GM12878 (cell line): ENCODE measurements around the gene NOVA2. TPM values are rescaled to one million over a fixed set of nuclear protein-coding genes. Genes with fewer than 3 reads are reported as not detected.

Experiments used
- ATAC-seq: fragments of 200-7000 bp; cut with Tn5 transposase; 3 replicates; pipeline ENCODE4 v1.9.1; 2020; ENCODE audit warnings: mild to moderate bottlenecking, moderate library complexity
- BruUV-seq: library from RNA; stranded (reverse); fragments of 400-500 nt; replicated peaks from 2 replicates; lab custom pipeline; 2021; lab: Mats Ljungman, UMichigan
- CTCF ChIA-PET: fragments of 300-600 bp; sonication (Branson Sonifier 250); formaldehyde crosslinking; extraction: SDS; loops from one replicate; lab custom pipeline; 2021; ENCODE audit warnings: inconsistent platforms; lab: Yijun Ruan, JAX
- POLR2A ChIA-PET: fragments of 350-600 bp; formaldehyde crosslinking; extraction: SDS; loops from one replicate; lab custom pipeline; 2021; ENCODE audit warnings: inconsistent platforms; lab: Charles Lee
- RAD21 ChIA-PET: fragments of 300-600 bp; sonication (Branson Sonifier 250); formaldehyde crosslinking; loops from one replicate; lab custom pipeline; 2023; ENCODE audit warnings: antibody characterized with exemption; ENCODE audit not compliant: unreplicated experiment; lab: Charles Lee
- SMC1A ChIA-PET: fragments of 300-600 bp; sonication (Branson Sonifier 250); formaldehyde crosslinking; loops from one replicate; lab custom pipeline; 2023; ENCODE audit not compliant: unreplicated experiment, uncharacterized antibody; lab: Charles Lee
- DNase-seq: peaks from one replicate; pipeline ENCODE4 v3.0.0-alpha.2; 2011; ENCODE audit warnings: low read depth, low spot score
- FAIRE-seq: peaks from 3 replicates; lab custom pipeline; 2011; peaks lifted over from hg19 to GRCh38; lab: Jason Lieb, UNC
- H2AFZ ChIP-seq: 2 replicates; pipeline ENCODE4 v1.6.0; 2011; ENCODE audit warnings: low read depth, low read length, control low read depth; ENCODE audit not compliant: control insufficient read depth
- H3K27ac ChIP-seq: 2 replicates; pipeline ENCODE4 v1.5.1; 2011; ENCODE audit warnings: control low read depth; ENCODE audit not compliant: control insufficient read depth, insufficient read depth
- H3K27me3 ChIP-seq, 2 experiments: replicated peaks in 1 of 2; 2 replicates each; pipeline versions ENCODE4 v1.6.0 to v1.6.1; 2011; ENCODE audit warnings: low read length in 1 of 2; ENCODE audit not compliant: control insufficient read depth in 2 of 2, insufficient read depth in 2 of 2
- H3K36me3 ChIP-seq, 2 experiments: 2 replicates each; pipeline ENCODE4 v1.5.1; 2011; ENCODE audit warnings: low read length in 1 of 2; ENCODE audit not compliant: control insufficient read depth in 2 of 2, insufficient read depth in 2 of 2
- H3K4me1 ChIP-seq: 2 replicates; pipeline ENCODE4 v1.6.1; 2011; ENCODE audit warnings: mild to moderate bottlenecking, low read length, moderate library complexity, mixed read lengths; ENCODE audit not compliant: control insufficient read depth, insufficient read depth
- H3K4me2 ChIP-seq: 2 replicates; pipeline ENCODE4 v1.6.0; 2011; ENCODE audit warnings: control low read depth; ENCODE audit not compliant: control insufficient read depth, insufficient read depth
- H3K4me3 ChIP-seq: fragments of 200-600 bp; sonication (generic); 2 replicates; pipeline ENCODE4 v1.5.1; 2016
- H3K79me2 ChIP-seq: 2 replicates; pipeline ENCODE4 v1.6.0; 2011; ENCODE audit warnings: low read length; ENCODE audit not compliant: control insufficient read depth, insufficient read depth
- H3K9ac ChIP-seq: 2 replicates; pipeline ENCODE4 v1.8.0; 2011; ENCODE audit warnings: low read length, control low read depth, mixed read lengths; ENCODE audit not compliant: control insufficient read depth, insufficient read depth
- H3K9me3 ChIP-seq: replicated peaks from 3 replicates; pipeline ENCODE4 v1.5.1; 2011; ENCODE audit warnings: mild to moderate bottlenecking, low read length; ENCODE audit not compliant: control insufficient read depth, insufficient read depth
- H4K20me1 ChIP-seq: 2 replicates; pipeline ENCODE4 v1.6.0; 2011; ENCODE audit not compliant: control insufficient read depth, insufficient read depth
- BACH1 ChIP-seq: fragments of 450-650 bp; IDR thresholded peaks from 2 replicates; pipeline ENCODE4 v1.6.1; 2017; ENCODE audit warnings: mild to moderate bottlenecking, borderline replicate concordance
- BCL3 ChIP-seq: IDR thresholded peaks from 2 replicates; pipeline ENCODE4 v1.6.1; 2011; ENCODE audit warnings: borderline replicate concordance, low read depth, mild to moderate bottlenecking, moderate library complexity, low read length; ENCODE audit not compliant: insufficient read depth, poor library complexity, severe bottlenecking
- E4F1 ChIP-seq: fragments of 450-650 bp; IDR thresholded peaks from 2 replicates; pipeline ENCODE4 v1.6.1; 2018; ENCODE audit warnings: borderline replicate concordance, mild to moderate bottlenecking; ENCODE audit not compliant: partially characterized antibody
- ETV6 ChIP-seq, 2 experiments: fragments of 450-650 bp in 1 of 2; IDR thresholded peaks in 1 of 2; conservative IDR thresholded peaks in 1 of 2; 2 replicates each; pipeline ENCODE4 v1.6.1; 2014; ENCODE audit warnings: antibody characterized with exemption in 1 of 2, borderline replicate concordance in 1 of 2, low read depth in 1 of 2, mild to moderate bottlenecking in 1 of 2, moderate library complexity in 1 of 2
- HDAC2 ChIP-seq: fragments of 200-600 bp; sonication (generic); IDR thresholded peaks from 2 replicates; pipeline ENCODE4 v1.6.1; 2017
- HDAC6 ChIP-seq: fragments of 200-600 bp; sonication (generic); IDR thresholded peaks from one replicate; pipeline ENCODE4 v1.8.0; 2017; ENCODE audit warnings: antibody characterized with exemption; ENCODE audit not compliant: unreplicated experiment
- MYB ChIP-seq: fragments of 150-350 bp; IDR thresholded peaks from 2 replicates; pipeline ENCODE4 v1.6.1; 2014; ENCODE audit warnings: mild to moderate bottlenecking, low read depth, low read length, borderline replicate concordance
- NFXL1 ChIP-seq: fragments of 450-650 bp; IDR thresholded peaks from 2 replicates; pipeline ENCODE4 v1.6.1; 2017; ENCODE audit warnings: antibody characterized with exemption, mild to moderate bottlenecking, borderline replicate concordance
- NFYA ChIP-seq: IDR thresholded peaks from 2 replicates; pipeline ENCODE4 v1.6.1; 2011; ENCODE audit warnings: low read depth, mild to moderate bottlenecking, low read length, improper control_type of control experiment, borderline replicate concordance
- STAT1 ChIP-seq: fragments of 450-650 bp; conservative IDR thresholded peaks from 2 replicates; pipeline ENCODE4 v1.6.1; 2014; ENCODE audit warnings: antibody characterized with exemption, mild to moderate bottlenecking
- ZNF217 ChIP-seq: fragments of 450-650 bp; IDR thresholded peaks from 2 replicates; pipeline ENCODE4 v1.6.1; 2017; ENCODE audit warnings: antibody characterized with exemption, mild to moderate bottlenecking
- ZNF24 ChIP-seq: fragments of 450-650 bp; IDR thresholded peaks from 2 replicates; pipeline ENCODE4 v1.6.1; 2017; ENCODE audit warnings: antibody characterized with exemption, mild to moderate bottlenecking
- ZZZ3 ChIP-seq: IDR thresholded peaks from 2 replicates; pipeline ENCODE4 v1.6.1; 2011; ENCODE audit warnings: low read depth; ENCODE audit not compliant: control insufficient read depth, insufficient read length
- WGBS: methylation state at CpG from one replicate; pipeline ENCODE4 v1.1.6; 2016; ENCODE audit warnings: low lambda C conversion rate; ENCODE audit not compliant: insufficient replicate concordance, insufficient coverage; ENCODE audit errors: missing lambda C conversion rate; 5-methylcytosine and 5-hydroxymethylcytosine counted together
- in situ Hi-C: fragments of 300-500 bp; cut with MboI; formaldehyde crosslinking; loops from 9 replicates; pipeline ENCODE4 v1.14.3; 2018; ENCODE audit warnings: mixed read lengths
- intact Hi-C: fragments of 100-400 bp; cut with micrococcal nuclease; formaldehyde crosslinking; loops from one replicate; pipeline ENCODE4 v1.14.2; 2022; ENCODE audit not compliant: unreplicated experiment
- polyA plus RNA-seq, 11 experiments: library from polyadenylated mRNA; depleted of rRNA in 4 of 11; unstranded in 6 of 11; stranded (reverse) in 5 of 11; fragments of >200 nt; fragmentation: Nextera tagmentation in 4 of 11; fragmentation: Illumina TruSeq in 1 of 11; extraction: Ambion mirVana in 4 of 11; extraction: Trizol in 1 of 11; gene quantifications; 1 replicate in 1 of 11; 2 replicates in 10 of 11; pipeline versions ENCODE4 v1.2.1 to v1.2.3, GENCODE V29; 2011 to 2016; ENCODE audit warnings: inconsistent platforms in 2 of 11, missing spikeins in 2 of 11, low read depth in 1 of 11
- total RNA-seq, 4 experiments: library from RNA; depleted of rRNA in 3 of 4; stranded (reverse); fragments of >200 nt in 3 of 4; fragmentation: Illumina TruSeq in 1 of 4; extraction: Trizol in 1 of 4; gene quantifications; 2 replicates each; pipeline versions ENCODE4 v1.2.1 to v1.2.3, GENCODE V29; 2013 to 2021

The NOVA2 gene
- total and polyA plus RNA-seq, 10 of the 15 experiments (the other 5 are each of a cell fraction or from before 2014, with no cell fraction given): under 0.01 to 0.44 (median 0.03) TPM; not detected in 4

GRCh38 chr19:45972081-45972946 lies 1.4 kb downstream of the NOVA2 start (continued):
- TF ChIP-seq BCL3: peak; percentile 32

- ChIA-PET POLR2A (interaction anchor here (0.6 kb wide), 1 partner anchor 28 kb away, joined by 3 read pairs; no protein-coding TSS in a partner anchor), RAD21 (no interaction called here), CTCF (no interaction called here), SMC1A (no interaction called here)
- FAIRE-seq: no peak
- Histone ChIP-seq H2AFZ (no peak overlapping the region), H3K4me2 (no peak overlapping the region), H3K36me3 (no peaks in the 10 kb centered on the region), H3K4me3 (no peak overlapping the region), H3K79me2 (no peaks in the 10 kb centered on the region), H4K20me1 (no peaks in the 10 kb centered on the region), H3K4me1 (no peaks in the 10 kb centered on the region), H3K9me3 (no peaks in the 10 kb centered on the region), H3K27me3 (peaks cover 0 to 11% of the 10 kb centered on the region in 2 experiments; a peak in 3 of 4 replicates), H3K9ac (no peak overlapping the region), H3K27ac (no peak overlapping the region)
- intact Hi-C loops: no loop called here
- no peak for DNase-seq
- TF ChIP-seq ZNF24: no peak
- TF ChIP-seq E4F1: no peak
- TF ChIP-seq BACH1: no peak
- TF ChIP-seq ETV6 (conservative IDR thresholded peaks at IDR 0.05 in 1 of 2, IDR thresholded peaks at IDR 0.05 in 1 of 2; ENCODE audit: borderline replicate concordance in 1 of 2, low read depth in 1 of 2): no peak
- TF ChIP-seq NFXL1: no peak
- TF ChIP-seq ZZZ3: no peak
- no peak for TF ChIP-seq HDAC6
- no peak for TF ChIP-seq HDAC2
- TF ChIP-seq NFYA: no peak
- TF ChIP-seq MYB: no peak
- no peak for TF ChIP-seq ZNF217
- TF ChIP-seq STAT1: no peak
- BruUV-seq: no TSS peak
- in situ Hi-C loops: no loop called here
- 1% methylated on average over 11 of the region's 11 CpGs for WGBS
- ATAC-seq: no peak
Measured at GRCh38 chr19:45971260-45971902, 2.3 kb downstream of the NOVA2 start.
